BE2C (cell line): ENCODE data around the gene CLCA4.

Experiments used
- DNase-seq: peaks from one replicate; pipeline ENCODE4 v3.0.0-alpha.2; 2020
- H3K27me3 ChIP-seq: fragments of 250-450 bp; sonication (Bioruptor Pico); 2 replicates; pipeline ENCODE4 v1.5.1; 2020; ENCODE audit warnings: mild to moderate bottlenecking
- H3K36me3 ChIP-seq: fragments of 250-450 bp; sonication (Bioruptor Pico); 2 replicates; pipeline ENCODE4 v1.5.1; 2020; ENCODE audit warnings: mild to moderate bottlenecking
- H3K4me1 ChIP-seq: fragments of 250-450 bp; sonication (Bioruptor Pico); 2 replicates; pipeline ENCODE4 v1.5.1; 2020
- H3K4me3 ChIP-seq: 2 replicates; pipeline ENCODE4 v1.5.1; 2011; ENCODE audit warnings: low read depth, low read length
- H3K9me3 ChIP-seq: fragments of 250-450 bp; sonication (Bioruptor Pico); 2 replicates; pipeline ENCODE4 v1.5.1; 2020
- CTCF ChIP-seq: IDR thresholded peaks from 2 replicates; pipeline ENCODE4 v1.5.1; 2012; ENCODE audit warnings: mild to moderate bottlenecking, low read depth, low read length

Gene CLCA4

GRCh38 chr1:86537928-86538695 lies 8.8 kb upstream of the CLCA4 start:
- TF ChIP-seq CTCF: no peak
- DNase-seq: no peak

GRCh38 chr1:86538775-86539174 lies 8.1 kb upstream of the CLCA4 start:
- Histone ChIP-seq H3K4me1 (no peaks in the 10 kb centered on the region), H3K27me3 (no peaks in the 10 kb centered on the region), H3K9me3 (no peaks in the 10 kb centered on the region), H3K36me3 (no peaks in the 10 kb centered on the region), H3K4me3 (no peak overlapping the region)
- no peak for TF ChIP-seq CTCF
- DNase-seq: no peak

More at GRCh38 chr1:86537928-86538695, 8.8 kb upstream of the CLCA4 start:
- no peaks in the 10 kb centered on the region for H3K27me3 ChIP-seq
- H3K9me3 ChIP-seq: no peaks in the 10 kb centered on the region
- no peaks in the 10 kb centered on the region for H3K36me3 ChIP-seq
- H3K4me3 ChIP-seq: no peak overlapping the region
- no peaks in the 10 kb centered on the region for H3K4me1 ChIP-seq

GRCh38 chr1:86541859-86542258 lies 5.0 kb upstream of the CLCA4 start:
- no peak for TF ChIP-seq CTCF
- no peaks in the 10 kb centered on the region for H3K27me3 ChIP-seq
- H3K36me3 ChIP-seq: no peaks in the 10 kb centered on the region
- no peak for DNase-seq
- H3K9me3 ChIP-seq: no peaks in the 10 kb centered on the region
- no peak overlapping the region for H3K4me3 ChIP-seq
- H3K4me1 ChIP-seq: no peaks in the 10 kb centered on the region

- Histone ChIP-seq H3K27me3 (no peaks in the 10 kb centered on the region), H3K4me1 (no peaks in the 10 kb centered on the region), H3K4me3 (no peak overlapping the region), H3K36me3 (no peaks in the 10 kb centered on the region), H3K9me3 (no peaks in the 10 kb centered on the region)
- DNase-seq: no peak
- no peak for TF ChIP-seq CTCF
Observed at GRCh38 chr1:86542631-86543030, 4.2 kb upstream of the CLCA4 start.

GRCh38 chr1:86548839-86549238 lies 2.0 kb downstream of the CLCA4 start:
- Histone ChIP-seq H3K36me3 (no peaks in the 10 kb centered on the region), H3K4me1 (no peaks in the 10 kb centered on the region), H3K9me3 (no peaks in the 10 kb centered on the region), H3K4me3 (no peak overlapping the region), H3K27me3 (no peaks in the 10 kb centered on the region)
- no peak for DNase-seq
- TF ChIP-seq CTCF: no peak

GRCh38 chr1:86551305-86551704 lies 4.4 kb downstream of the CLCA4 start:
- H3K27me3 ChIP-seq: no peaks in the 10 kb centered on the region
- no peak for DNase-seq
- H3K36me3 ChIP-seq: no peaks in the 10 kb centered on the region
- H3K9me3 ChIP-seq: no peaks in the 10 kb centered on the region
- H3K4me1 ChIP-seq: no peaks in the 10 kb centered on the region
- no peak for TF ChIP-seq CTCF
- H3K4me3 ChIP-seq: no peak overlapping the region
